Stimulated activated CD8-positive, alpha-beta memory T cell treated with anti-CD3 and anti-CD28 coated beads, Interleukin-7, amount 100 ng/mL, for 1 hour (primary cell): Measurements from ENCODE around the gene CMC1.
"Not testable (repeated sequence)": the region's sequence is repeated elsewhere in the genome, so short reads cannot be mapped to it uniquely, and the experiment has no call there.

Experiments
- DNase-seq, 2 donors: peaks; one replicate each; pipeline ENCODE4 v3.0.0-alpha.2; 2020; ENCODE audit warnings: low read depth in 2 of 2

The CMC1 gene

DNA sequence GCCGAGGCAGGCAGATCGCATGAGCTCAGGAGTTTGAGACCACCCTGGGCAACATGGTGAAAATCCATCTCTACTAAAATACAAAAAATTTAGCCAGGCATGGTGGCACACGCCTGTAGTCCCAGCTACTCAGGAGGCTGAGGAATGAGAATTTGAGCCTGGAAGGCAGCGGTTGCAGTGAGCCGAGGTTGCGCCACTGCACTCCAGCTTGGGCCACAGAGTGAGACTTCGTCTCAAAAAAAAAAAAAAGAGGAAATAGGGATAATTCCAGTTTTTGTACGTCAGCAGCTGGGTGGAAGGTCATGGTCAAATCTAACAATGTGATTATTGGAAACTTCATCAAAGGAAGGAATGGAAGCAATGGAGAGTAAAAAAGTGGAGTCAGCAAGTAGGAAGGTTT is 3.1 kb downstream of the CMC1 start:
- no peak for DNase-seq

DNA sequence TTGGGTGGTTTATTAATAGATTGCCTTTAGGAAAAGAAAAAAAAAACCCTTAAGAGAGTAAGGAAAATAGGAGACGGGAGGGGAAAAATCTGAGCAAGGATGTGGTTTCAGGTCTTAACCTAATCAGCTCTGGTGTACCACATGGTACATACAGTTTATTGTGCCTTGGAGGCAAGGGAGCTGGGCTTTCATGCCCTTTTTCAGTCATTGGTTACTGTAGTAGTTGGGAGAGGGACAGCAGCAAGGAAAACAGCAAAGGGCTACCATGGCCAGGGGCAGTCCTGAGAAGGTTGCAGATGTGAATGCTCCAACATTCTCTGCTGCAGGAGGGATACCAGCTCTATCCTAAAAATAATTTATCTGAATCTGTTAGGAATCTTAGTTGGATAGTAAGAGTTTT is 5.9 kb downstream of the CMC1 start:
- no peak for DNase-seq

DNA sequence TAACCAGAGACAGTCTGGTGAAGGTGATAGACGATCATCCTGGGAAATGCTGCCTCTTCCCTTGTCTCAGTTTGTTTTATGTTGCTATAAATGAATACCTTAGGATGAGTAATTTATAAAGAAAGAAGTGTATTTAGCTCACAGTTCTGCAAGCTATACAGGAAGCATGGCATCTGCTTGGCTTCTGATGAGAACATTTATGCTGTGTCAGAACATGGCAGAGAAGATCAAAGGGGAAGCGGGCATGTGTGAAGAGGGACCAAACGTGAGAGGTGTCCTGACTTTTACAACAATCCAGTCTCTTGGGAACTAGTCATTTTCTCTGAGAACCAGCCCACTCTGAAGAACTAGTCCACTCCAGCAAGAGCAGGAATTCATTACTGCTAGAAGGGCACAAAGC is 9.6 kb downstream of the CMC1 start:
- no peak for DNase-seq

DNA sequence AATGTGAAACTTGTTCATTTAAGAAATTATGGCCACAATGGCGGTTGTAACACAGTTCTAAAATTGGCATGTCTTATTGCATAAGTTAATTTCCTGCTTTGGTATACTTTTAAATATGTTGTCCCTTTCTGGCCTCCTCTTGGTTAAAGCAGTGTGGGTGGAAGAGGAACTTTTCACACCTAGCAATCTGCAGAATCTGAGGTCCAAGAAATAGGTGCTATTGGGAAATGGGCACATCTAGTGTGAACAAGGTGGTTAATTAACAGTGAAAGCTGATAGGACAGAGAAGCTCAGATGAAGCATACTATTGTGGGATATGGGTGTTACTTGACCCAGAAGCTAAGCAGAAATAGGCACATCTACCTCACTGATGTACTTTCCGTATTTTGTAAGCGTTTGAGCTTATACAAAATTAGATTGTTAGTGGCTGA is 10.6 kb downstream of the CMC1 start:
- DNase-seq = no peak

DNA sequence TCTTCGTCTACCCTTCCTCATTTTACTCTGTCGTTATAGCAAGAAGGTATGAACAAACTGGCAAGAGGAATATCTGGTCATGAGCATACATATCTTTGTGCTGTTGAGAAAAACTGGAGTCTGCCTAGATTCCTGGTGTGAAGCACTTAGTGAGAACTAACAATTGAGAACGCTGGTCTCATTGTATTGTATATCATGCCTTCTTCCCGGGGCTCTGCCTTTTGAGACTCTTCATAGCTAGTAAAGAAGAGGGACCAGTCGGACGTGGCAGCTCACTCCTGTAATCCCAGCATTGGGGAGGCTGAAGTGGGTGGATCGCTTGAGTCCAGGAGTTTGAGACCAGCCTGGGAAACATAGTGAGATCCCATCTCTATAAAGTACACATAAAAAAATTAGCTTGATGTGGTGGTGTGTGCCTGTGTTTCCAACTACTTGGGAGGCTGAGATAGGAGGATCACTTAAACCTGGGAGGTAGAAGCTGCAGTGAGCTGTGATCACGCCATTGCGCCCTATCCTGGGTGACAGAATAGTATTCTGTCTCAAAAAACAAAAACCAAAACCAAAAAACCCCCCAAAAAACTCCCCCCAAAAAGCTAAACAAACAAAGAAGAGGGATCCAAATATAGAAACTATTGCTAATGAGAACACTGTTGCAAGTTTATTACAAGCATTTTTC is 11.8 kb downstream of the CMC1 start:
- DNase-seq = no peak

DNA sequence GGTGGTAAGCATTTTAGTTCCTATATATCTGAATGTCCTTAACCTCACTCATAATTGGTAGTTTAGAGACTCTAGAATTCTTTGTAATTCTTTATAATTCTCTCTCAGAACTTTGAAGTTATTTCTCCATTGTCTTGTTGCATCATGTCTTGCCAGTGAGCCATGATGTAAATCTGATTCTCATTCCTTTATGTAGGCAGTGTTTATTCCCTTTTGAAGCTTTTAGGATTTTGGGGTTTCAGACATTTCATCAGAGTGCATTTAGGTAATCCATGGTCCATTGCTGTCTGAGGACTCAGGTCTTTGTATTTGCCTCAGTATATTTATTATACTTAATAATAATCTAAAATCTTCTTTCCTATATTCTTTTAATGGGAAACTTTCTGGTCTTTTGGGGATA is 20.6 kb downstream of the CMC1 start:
- DNase-seq = no peak

DNA sequence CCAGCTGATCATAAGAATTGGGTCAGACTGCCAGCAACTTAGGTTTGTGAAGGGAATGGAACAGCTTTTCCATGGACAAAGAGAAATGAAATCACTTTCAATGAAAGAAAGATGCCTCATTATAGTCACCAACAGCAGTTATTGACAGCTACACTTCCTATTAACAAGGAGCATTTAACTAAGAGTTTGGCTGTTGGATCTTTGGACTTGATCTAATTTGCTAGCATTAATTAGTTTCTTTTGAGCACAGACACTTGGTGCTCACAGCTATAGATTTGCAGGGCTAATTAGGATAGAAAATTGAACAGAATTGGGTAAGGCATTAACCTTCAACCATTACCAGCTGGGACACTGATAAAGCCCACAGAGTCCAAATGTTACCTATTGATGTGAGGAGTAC is 24.2 kb downstream of the CMC1 start:
- no peak for DNase-seq

DNA sequence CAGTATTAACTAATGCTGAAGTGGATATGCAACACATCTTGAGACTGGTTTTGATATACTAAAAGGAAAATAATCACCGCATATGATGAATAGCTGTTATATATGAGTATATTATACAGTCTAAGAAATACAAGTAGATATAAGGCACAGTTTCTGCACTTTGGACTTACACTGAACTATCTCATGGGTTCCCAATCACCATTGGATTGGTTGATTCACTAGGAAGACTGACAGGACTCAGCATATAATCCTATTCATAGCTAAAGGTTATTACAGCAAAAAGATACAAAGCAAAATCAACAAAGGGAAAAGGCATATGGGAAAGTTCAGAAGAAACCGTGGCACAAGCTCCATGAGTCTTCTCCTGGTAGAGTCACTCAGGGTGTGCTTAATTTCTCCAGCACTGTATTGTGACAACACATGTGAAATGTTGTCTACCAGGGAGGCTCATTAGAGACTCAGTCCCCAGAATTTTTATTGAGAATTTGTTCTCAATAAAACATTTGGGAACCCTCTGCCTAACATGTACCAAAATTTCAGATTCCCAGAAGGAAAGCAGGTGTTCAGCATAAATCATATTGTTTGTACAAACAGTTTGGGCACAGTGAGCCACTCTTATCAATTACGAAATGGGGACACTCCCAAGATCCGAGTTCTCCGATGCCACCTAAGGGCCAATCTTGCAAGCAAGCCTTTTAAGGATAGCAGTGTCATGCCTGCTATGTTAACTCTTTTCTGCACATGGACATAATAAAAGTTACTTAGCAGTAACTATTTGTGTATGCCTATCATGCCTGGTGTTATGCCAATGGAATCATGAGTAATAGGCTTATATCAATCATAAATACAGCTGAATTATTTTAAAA is 26.8 kb downstream of the CMC1 start:
- DNase-seq = no peak

DNA sequence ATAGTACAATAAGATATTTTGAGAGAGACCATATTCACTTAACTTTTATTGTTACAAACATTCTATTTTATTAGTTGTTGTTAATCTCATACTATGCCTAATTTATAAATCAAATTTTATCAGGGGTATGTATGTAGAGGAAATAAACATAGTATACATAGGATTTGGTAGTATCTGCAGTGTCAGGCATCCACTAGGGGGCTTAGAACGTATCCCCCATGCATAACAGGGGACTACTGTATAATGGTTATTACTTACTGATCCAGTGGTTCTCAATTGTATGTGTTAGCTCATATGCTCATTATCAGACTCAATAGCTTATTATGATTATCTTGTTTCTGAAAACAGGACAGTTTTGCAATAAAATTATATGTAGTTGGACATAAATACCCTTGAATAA is 27.6 kb downstream of the CMC1 start:
- no peak for DNase-seq

DNA sequence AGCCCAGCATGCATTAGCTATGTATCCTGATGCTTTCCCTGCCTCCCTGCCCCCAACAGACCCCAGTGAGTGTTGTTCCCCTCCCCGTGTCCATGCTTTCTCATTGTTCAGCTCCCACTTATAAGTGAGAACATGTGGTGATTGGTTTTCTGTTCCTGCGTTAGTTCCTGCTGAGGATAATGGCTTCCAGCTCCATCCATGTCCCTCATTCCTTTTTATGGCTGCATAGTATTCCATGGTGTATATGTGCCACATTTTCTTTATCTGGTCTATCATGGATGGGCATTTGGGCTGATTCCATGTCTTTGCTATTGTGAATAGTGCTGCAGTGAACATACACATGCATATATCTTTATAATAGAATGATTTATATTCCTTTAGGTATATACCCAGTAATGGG is 28.5 kb downstream of the CMC1 start:
- DNase-seq = not testable (repeated sequence)

DNA sequence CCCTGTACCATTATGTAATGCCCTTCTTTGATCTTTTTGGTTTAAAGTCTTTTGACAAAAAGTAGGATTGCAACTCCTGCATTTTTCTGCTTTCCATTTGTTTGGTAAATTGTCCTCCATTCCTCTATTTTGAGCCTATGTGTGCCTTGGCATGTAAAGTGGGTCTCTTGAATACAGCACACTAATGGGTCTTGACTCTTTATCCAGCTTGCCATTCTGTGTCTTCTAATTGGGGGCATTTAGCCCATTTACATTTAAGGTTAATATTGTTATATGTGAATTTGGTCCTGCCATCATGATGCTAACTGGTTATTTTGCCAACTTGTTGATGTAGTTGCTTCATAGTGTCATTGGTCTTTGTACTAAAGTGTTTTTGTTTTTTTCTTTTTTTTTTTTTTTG is 32.4 kb downstream of the CMC1 start:
- no peak for DNase-seq

DNA sequence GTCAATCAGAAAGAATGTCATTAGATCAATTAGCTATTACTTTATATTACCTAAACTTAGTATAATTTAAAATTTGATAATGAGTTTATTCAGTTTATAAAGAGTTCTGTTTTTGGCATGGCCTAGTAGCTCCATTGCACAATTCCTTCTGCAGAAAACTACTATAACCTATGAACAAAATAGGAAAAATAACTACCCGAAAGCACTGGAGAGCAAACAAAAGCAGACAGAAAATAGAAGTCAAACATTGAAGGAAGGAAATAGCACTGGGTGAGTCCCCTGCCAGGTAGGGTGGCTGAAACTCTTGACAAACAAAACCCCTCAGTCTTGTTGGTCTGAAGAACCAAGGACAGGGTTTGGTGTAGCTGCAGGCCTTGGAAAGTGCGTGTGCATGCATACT is 37.5 kb downstream of the CMC1 start:
- DNase-seq = no peak

DNA sequence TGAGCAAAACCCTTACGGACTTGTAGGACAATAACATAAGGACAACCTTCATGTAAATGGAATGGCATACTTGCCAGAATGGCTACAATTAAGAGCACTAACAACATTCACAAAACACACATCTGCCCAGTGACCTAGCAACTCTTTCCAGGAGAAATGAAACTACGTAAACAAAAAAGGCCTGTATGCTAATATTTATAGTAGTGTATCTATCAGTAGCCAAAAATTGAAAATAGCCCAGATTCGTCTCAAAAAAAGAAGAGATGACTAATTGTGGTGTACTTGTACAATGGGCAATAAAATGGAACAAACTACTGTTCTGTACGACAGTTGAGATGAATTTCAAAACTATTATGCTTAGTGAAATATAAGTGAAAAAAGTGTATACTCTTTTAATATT is 38.4 kb downstream of the CMC1 start:
- DNase-seq = no peak

DNA sequence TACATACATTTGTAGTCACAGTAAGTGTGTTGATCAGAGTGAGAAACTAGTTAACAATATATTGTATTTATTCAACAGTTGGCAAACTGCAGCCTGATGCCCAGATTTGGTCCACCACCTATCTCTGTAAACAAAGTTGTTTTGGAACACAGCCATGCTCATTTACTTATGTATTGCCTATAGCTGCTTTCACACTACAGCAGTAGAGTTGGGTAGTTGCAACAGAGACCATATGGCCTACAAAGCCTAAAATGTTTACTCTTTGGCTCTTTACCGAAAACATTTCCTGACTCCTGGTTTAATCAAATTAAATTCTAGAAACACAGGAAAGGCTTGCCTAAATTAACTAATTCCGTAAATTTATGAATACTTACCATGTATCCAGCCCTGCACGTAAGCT is 39.4 kb downstream of the CMC1 start:
- DNase-seq = no peak

DNA sequence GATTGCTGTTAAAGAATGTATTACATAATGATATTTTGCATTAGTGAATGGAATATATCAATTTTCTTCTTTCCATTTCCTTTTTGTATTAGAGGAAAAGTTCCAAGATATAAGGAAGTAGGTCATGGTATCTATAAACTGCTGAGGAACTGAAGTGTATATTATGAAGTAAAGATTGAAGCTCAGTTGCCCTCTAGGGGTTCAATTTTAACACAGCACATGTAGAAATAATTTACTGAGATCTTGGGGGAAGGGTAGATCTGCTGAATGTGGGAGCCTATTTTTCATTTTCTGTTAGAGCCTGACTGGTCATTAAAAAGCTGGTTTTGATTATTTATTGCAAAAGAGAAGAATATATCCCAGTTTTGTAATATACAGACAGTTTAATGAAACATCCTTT is 45.2 kb downstream of the CMC1 start:
- no peak for DNase-seq

DNA sequence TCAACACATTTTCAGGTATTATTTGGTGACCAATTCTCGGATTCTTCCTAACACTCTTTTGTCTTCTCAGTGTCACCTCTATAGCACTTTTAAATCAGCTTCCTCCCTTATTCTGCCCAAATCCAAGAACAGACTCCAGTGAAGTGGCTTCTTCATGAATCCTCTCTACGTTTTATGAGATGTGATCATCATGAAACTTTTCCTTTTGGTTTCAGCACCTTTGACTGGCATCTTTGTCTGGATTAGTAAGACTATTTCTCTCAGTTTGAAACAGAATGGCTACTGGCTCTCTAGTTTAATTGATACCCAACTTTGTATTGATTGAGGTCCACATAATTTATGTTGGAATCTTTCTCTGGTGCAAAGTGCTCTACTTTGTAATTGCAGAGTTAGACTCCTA is 45.6 kb downstream of the CMC1 start:
- DNase-seq = no peak

DNA sequence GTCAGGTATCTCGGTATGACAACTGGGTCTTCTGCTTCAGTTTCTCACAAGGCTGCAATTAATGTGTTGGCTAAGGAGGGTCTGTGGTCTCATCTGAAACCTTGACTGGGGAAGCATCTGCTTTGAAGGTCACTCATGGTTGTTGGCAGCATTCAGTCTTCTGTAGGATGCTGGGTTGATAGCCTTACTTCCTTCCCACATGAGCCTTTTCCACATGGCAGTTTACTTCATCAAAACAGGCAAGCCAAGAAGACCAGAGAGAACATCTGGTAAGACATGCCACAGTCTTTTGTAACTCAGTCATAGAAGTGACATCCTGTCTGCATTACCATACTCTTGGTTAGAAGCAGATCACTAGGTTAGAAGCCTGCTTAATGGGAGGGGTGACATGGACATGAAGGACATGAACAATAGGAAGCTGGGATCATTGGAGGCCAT is 49.5 kb downstream of the CMC1 start:
- DNase-seq = no peak

DNA sequence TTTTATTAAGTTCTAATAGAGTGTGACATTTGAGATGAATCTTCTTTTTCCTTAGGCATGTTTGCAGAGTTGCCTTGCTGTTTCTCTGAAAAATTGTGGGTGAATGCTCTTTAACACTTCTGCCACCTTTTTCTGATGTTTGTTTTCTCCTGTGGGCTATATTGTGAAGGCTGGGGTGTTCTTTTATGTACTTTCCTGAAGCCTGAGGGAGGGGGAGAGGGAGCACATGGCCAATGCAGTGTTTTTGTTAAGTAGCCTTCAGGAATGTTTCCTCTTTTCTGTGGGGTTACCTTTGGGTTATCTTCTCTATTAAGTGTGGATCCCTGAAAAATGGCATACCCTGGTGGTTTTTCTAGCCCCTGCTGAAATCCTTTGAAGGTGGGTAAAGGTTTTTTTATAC is 50.2 kb downstream of the CMC1 start:
- DNase-seq = no peak

DNA sequence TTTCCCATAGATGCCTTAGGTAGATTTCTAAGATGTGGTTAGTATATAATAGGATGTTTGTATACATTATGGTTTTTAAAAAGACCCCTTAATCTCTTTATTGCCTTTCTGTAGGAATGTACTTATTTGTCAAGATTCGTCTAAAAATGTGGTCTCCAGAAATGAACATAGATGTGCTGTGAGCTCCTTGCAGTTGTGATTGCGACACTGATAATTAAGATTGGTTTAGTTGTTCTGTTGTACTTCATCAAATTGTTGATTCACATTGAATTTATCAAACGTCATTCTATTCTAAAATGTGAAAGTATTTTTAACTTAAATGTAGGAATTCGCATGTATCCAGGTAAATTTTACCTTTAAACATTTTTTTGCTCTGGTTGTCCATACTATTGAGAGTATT is 51.2 kb downstream of the CMC1 start:
- no peak for DNase-seq

DNA sequence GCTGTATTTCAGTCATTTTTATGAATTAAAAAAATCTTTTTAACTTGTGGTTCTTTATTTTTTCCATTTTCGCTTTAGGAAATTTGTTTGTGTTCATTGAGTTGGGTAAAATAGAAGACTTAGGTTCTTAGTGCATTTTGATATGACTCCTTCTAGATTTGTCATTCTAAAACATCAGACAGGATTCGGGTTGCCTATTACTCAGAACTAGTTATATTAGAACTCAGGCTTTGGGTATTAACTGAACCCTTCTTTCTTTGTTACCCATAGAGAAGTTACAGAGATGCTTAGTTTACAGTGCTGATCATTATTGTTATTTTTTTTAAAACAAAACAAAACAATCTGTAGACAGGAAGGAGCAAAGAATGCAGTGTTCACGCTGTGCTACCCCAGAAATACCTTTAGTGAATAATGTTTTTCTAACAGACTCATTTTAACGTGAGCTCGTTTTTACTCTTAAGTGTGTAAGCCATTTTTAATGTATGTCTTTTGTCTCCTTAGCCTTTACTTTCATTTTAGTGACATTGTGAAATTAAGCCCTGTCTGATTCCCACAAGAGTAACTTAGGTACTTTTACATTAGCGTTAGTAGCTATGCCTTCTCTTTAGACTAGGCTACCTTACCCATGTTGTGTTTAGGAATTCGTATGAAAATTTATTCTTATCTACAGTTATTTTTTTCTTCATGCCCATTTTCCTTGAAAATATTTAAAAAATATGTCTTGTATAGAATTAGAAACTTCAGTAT is 53.4 kb downstream of the CMC1 start:
- no peak for DNase-seq

DNA sequence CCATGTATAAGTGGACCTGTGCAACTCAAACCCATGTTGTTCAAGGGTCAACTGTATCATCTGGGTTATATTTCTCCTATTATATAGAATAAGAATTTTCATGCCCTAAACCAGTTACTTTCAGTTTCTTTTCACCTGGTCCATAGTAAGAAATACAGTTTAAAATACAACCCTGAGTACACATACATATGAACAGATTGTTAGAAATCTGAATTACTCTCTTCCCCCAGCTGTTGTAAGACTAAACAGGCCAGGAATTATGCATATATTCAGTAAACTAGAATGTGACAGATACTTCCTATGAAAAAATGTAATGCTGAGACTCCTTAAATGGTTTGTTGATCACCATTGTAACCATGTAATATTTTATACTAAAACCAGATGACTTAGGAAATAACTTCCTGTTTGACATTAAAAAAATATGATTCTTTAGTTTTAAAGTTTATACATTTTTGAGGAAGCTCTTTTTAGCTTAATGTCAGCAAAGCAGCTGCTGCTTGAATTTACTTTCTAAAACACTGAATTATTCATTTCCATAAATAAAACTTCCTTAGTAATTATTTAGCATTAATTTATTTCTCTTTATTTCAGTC is 54.6 kb downstream of the CMC1 start:
- no peak for DNase-seq

DNA sequence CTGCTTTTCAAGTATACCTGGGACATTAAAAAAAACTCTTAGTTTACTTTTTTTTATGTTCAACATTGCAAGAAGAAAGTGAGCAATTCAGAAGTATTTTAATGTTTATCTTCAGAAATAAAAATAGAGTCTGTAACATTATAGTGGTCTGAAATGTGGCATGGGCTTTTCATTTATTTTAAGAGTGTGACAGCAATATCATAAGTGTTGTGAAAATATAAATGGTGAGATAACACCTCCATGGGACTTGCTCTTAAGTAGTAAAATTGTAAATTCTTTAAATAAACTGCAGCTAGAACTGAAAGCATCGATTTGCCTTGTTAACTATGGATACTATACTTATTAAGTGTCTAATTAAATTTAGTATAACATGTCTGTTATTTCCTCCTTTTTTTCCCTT is 58.3 kb downstream of the CMC1 start:
- DNase-seq = no peak
